Psoas muscle (tissue), 8 donors: ENCODE results near the gene NFATC2IP. TPM values are rescaled to one million over a fixed set of nuclear protein-coding genes. Genes with fewer than 3 reads are reported as not detected.

Experiments
- ATAC-seq, 4 donors: fragments of 200-7000 bp; cut with Tn5 transposase; one replicate each; pipeline ENCODE4 v1.9.1; 2020; ENCODE audit warnings: moderate library complexity in 3 of 4, mild to moderate bottlenecking in 2 of 4
- DNase-seq, 2 donors: peaks; one replicate each; pipeline ENCODE4 v3.0.0-alpha.2; 2020
- H3K27ac ChIP-seq: fragments of 200-600 bp; one replicate; pipeline ENCODE4 v1.8.0; 2022
- H3K27me3 ChIP-seq, 3 donors: fragments of 200-600 bp in 1 of 3; one replicate each; pipeline versions ENCODE4 v1.6.1 to v1.8.0; 2013 to 2022; ENCODE audit warnings: low read length in 2 of 3, mild to moderate bottlenecking in 2 of 3, moderate library complexity in 1 of 3; ENCODE audit not compliant: insufficient read depth in 3 of 3
- H3K36me3 ChIP-seq, 2 donors: fragments of 200-600 bp in 1 of 2; one replicate each; pipeline versions ENCODE4 v1.6.1 to v1.8.0; 2013 to 2022; ENCODE audit warnings: low read depth in 1 of 2, mild to moderate bottlenecking in 1 of 2, moderate library complexity in 1 of 2; ENCODE audit not compliant: insufficient read depth in 1 of 2
- H3K4me1 ChIP-seq: fragments of 200-600 bp; one replicate; pipeline ENCODE4 v1.8.0; 2022
- H3K4me3 ChIP-seq: fragments of 200-600 bp; one replicate; pipeline ENCODE4 v1.8.0; 2022; ENCODE audit warnings: mild to moderate bottlenecking
- H3K9me3 ChIP-seq: fragments of 200-600 bp; one replicate; pipeline ENCODE4 v1.8.0; 2022
- WGBS, 3 donors: extraction: QIAGEN DNeasy Blood & Tissue Kit; methylation state at CpG; one replicate each; pipeline versions ENCODE4 v1.1.6 to v1.1.7; 2013; 5-methylcytosine and 5-hydroxymethylcytosine counted together
- intact Hi-C, 2 donors: fragments of 100-400 bp; cut with DNase I; formaldehyde crosslinking; loops; one replicate each; pipeline versions ENCODE4 v1.11.0 to v1.14.2; 2022
- polyA plus RNA-seq, 3 donors: library from polyadenylated mRNA; stranded (reverse); fragments of 200-250 nt; gene quantifications; one replicate each; pipeline ENCODE4 v1.2.3, GENCODE V29; 2013
- total RNA-seq, 4 donors: library from RNA; stranded (reverse); fragmentation: NEBNext Ultra II Directional in 2 of 4; extraction: Animal tissue kit (Norgen Biotek cat#: 25700) in 2 of 4; gene quantifications; one replicate each; pipeline versions ENCODE4 v1.2.1 to v1.2.4, GENCODE V29; 2021 to 2023
- TF ChIP-seq, protein P1 (sequence below): fragments of 200-600 bp; IDR thresholded peaks from one replicate; pipeline ENCODE4 v1.8.0; 2022; ENCODE audit warnings: antibody characterized with exemption
- donor health status: healthy with polysubstance abuse.
- donor health status: DM: no; HTN: no; CAD: no; lungs with moderate emphysema.
- donor health status: Bipolar disorder and iron deficiency.
- donor health status: healthy.
- donor health status: DM: yes; HTN: yes; CAD: no.
- donor health status: DM: no; HTN: no; CAD: no.
- donor health status: DM: no; HTN: no; CAD: no.
- donor health status: DM: yes; HTN: yes; CAD: no.

Gene NFATC2IP
- total and polyA plus RNA-seq, 7 donors, result 10.6 to 20.4 (median 17.6) TPM

DNA sequence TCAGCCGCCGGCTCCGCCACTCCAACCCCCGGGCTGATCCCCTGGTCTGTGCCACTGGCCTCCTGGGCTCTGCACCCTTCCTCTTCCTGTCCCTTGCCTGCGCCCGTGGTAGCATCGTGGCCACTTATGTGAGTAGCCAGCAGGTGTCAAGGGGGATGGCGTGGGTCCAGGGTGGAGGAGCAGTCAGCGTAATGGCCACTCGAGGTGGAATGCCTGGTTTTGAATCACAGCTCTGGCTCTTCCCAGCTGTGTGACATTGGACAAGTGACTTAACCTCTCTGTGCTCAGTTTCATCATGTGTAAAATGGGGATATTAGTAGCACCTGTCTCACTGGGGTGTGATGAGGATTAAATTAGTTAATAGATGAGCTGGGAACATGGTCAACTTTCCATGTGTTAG is 31.7 kb downstream of the NFATC2IP start:
- H3K4me1 ChIP-seq, result no peaks in the 10 kb centered on the region
- intact Hi-C loops, result no loop called here
- H3K27me3 ChIP-seq, result no peaks in the 10 kb centered on the region
- WGBS, 3 donors, result 92 to 97% (median 94%) methylated on average over 9 to 10 of the region's 10 CpGs
- H3K36me3 ChIP-seq, result peaks cover 4 to 91% of the 10 kb centered on the region in 2 donors
- H3K9me3 ChIP-seq, result peaks cover 7% of the 10 kb centered on the region
- no peak overlapping the region for H3K4me3 ChIP-seq
- no peak for DNase-seq
- TF ChIP-seq, protein P1, sequence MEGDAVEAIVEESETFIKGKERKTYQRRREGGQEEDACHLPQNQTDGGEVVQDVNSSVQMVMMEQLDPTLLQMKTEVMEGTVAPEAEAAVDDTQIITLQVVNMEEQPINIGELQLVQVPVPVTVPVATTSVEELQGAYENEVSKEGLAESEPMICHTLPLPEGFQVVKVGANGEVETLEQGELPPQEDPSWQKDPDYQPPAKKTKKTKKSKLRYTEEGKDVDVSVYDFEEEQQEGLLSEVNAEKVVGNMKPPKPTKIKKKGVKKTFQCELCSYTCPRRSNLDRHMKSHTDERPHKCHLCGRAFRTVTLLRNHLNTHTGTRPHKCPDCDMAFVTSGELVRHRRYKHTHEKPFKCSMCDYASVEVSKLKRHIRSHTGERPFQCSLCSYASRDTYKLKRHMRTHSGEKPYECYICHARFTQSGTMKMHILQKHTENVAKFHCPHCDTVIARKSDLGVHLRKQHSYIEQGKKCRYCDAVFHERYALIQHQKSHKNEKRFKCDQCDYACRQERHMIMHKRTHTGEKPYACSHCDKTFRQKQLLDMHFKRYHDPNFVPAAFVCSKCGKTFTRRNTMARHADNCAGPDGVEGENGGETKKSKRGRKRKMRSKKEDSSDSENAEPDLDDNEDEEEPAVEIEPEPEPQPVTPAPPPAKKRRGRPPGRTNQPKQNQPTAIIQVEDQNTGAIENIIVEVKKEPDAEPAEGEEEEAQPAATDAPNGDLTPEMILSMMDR, result no peak
- ATAC-seq, result no peak
- no peak overlapping the region for H3K27ac ChIP-seq

DNA sequence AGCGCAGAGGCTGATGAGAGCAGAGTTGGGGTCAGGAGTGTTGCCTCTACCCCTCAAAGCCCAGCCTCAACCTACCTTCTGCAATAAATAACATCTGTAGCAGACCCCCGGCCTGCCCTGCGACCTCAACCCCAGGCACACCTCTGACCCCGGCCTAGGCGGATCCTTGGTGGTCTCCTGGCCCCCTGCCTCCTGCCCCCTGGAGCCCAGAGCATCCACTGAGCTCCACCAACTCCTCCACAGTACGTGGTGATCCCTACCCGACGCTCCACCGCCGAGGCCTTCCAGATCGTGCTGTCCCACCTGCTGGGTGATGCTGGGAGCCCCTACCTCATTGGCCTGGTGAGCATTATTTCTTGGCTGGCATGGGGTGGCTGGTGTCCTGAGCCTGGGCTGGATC is 32.2 kb downstream of the NFATC2IP start:
- TF ChIP-seq, protein P1, result no peak
- Histone ChIP-seq H3K4me3 (no peak overlapping the region), H3K36me3 (peaks cover 4 to 94% of the 10 kb centered on the region in 2 donors), H3K27me3 (no peaks in the 10 kb centered on the region), H3K9me3 (peaks cover 7% of the 10 kb centered on the region), H3K27ac (no peak overlapping the region), H3K4me1 (no peaks in the 10 kb centered on the region)
- intact Hi-C loops, result no loop called here
- 85 to 93% (median 87%) methylated on average over 11 of the region's 11 CpGs for WGBS, 3 donors
- ATAC-seq (no peak), DNase-seq (no peak)

DNA sequence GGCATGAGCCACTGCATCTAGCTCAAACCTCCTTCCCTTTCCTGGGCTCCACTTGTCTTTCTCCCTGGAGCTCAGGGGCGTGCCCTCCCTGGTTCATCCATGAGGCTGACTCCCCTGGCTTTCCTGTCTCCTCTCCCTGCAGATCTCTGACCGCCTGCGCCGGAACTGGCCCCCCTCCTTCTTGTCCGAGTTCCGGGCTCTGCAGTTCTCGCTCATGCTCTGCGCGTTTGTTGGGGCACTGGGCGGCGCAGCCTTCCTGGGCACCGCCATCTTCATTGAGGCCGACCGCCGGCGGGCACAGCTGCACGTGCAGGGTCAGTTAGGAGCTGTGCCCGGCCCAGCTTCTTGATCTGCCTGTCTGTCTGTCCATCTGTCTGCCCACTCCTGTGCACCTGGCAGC is 32.9 kb downstream of the NFATC2IP start:
- TF ChIP-seq, protein P1, result no peak
- H3K36me3 ChIP-seq, result peaks cover 4 to 90% of the 10 kb centered on the region in 2 donors
- intact Hi-C loops, result no loop called here
- H3K4me3 ChIP-seq, result no peak overlapping the region
- no peak overlapping the region for H3K27ac ChIP-seq
- no peaks in the 10 kb centered on the region for H3K27me3 ChIP-seq
- DNase-seq, result peak in 1 of 2 donors; percentile 57
- no peak for ATAC-seq
- H3K9me3 ChIP-seq, result peaks cover 7% of the 10 kb centered on the region
- no peaks in the 10 kb centered on the region for H3K4me1 ChIP-seq
- WGBS, 3 donors, result 86 to 91% (median 90%) methylated on average over 18 of the region's 18 CpGs

GRCh38 chr16:28984091-28984490 is 33.4 kb downstream of the NFATC2IP start:
- H3K27ac ChIP-seq, result no peak overlapping the region
- no peaks in the 10 kb centered on the region for H3K4me1 ChIP-seq
- WGBS, 3 donors, result 79% methylated on average over 12 of the region's 12 CpGs
- H3K9me3 ChIP-seq, result peaks cover 7% of the 10 kb centered on the region
- DNase-seq (peak in 1 of 2 donors; percentile 57), ATAC-seq (no peak)
- TF ChIP-seq, protein P1, result no peak
- H3K27me3 ChIP-seq, result no peaks in the 10 kb centered on the region
- no peak overlapping the region for H3K4me3 ChIP-seq
- intact Hi-C loops, result no loop called here
- H3K36me3 ChIP-seq, result peaks cover 4 to 85% of the 10 kb centered on the region in 2 donors

GRCh38 chr16:28984619-28985135 is 33.9 kb downstream of the NFATC2IP start, which contains the start of gene LAT:
Gene LAT, plus strand, starts transcription at chr16:28985052. Its CDS starts 366 bp downstream, at chr16:28985418.
- H3K9me3 ChIP-seq, result peaks cover 7% of the 10 kb centered on the region
- H3K27ac ChIP-seq, result no peak within 1 kb of the TSS
- peak in 2 of 4 donors; percentile 7 to 24 for ATAC-seq
- WGBS, 3 donors, result 74 to 81% (median 75%) methylated on average over 18 to 24 of the region's 24 CpGs
- no peaks in the 10 kb centered on the region for H3K4me1 ChIP-seq
- H3K4me3 ChIP-seq, result no peak within 1 kb of the TSS
- H3K36me3 ChIP-seq, result peaks cover 0 to 83% of the 10 kb centered on the region in 2 donors
- DNase-seq, result peak; percentile 22 to 62
- TF ChIP-seq, protein P1, result no peak
- H3K27me3 ChIP-seq, result no peaks in the 10 kb centered on the region
- intact Hi-C loops, result no loop called here
